Stimulated activated CD4-positive, alpha-beta T cell treated with anti-CD3 and anti-CD28 coated beads, Interleukin-4, amount 100 ng/mL, for 24 hours (primary cell): ENCODE results near the gene SLC25A51.

Source experiments
- DNase-seq: peaks from one replicate; pipeline ENCODE4 v3.0.0-alpha.2; 2020

Gene SLC25A51

DNA sequence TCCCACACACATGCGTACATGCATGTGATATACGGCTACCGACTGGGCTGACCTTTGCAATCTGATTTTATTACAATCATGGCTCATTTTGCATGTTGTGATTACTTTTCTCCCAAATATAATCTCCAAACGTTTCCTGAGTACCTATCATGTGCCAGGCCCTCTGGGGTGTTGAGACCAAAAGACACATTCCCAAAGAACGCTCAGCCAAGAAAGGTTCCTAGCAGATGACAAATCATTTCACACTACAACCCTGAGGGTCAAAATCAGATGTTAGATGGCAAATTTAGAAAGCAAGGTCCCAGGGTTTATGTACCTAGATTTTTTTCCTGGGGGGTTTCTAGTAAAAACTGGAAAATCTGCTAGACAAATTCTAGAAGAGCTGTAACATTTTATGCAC is 32.4 kb upstream of the SLC25A51 start:
- DNase-seq: no peak

GRCh38 chr9:37935096-37935495 is 31.2 kb upstream of the SLC25A51 start:
- DNase-seq: no peak

DNA sequence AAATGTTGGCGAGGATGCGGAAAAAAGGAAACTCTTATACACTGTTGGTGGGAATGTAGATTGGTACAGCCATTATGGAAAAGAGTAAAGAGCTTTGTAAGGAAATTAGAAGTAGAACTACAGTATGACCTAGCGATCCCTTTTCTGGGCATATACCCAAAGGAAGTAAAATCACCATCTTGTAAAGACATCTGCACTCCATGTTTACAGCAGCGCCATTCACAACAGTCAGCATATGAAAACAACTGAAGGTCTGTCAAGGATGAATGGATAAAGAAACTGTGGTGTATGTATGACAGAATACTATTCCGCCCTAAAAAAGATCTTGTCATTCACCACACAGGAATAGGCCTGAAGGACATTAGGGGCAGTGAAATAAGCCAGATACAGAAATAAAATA is 27.7 kb upstream of the SLC25A51 start:
- no peak for DNase-seq

DNA sequence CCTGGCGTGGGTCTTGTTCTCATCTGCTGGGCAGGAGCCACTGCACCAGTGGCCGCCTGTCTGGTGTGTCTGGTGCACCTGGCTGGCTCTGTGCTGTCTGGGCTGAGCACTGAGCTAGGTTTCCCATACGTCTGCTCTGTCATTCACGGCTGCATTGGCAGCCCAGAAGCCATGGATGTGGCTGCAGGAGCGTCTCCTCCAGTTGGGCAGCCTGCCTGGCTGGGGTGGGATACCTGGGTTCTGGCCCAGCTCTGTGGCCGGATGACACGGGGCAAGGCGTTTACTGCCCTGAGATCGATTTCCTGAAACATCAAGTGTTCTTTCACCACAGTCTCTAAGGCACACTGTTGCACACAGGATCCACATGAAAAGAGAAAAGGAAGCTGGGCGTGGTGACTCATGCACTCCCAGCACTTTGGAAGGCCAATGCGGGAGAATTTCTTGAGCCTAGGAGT is 25.5 kb upstream of the SLC25A51 start:
- no peak for DNase-seq

DNA sequence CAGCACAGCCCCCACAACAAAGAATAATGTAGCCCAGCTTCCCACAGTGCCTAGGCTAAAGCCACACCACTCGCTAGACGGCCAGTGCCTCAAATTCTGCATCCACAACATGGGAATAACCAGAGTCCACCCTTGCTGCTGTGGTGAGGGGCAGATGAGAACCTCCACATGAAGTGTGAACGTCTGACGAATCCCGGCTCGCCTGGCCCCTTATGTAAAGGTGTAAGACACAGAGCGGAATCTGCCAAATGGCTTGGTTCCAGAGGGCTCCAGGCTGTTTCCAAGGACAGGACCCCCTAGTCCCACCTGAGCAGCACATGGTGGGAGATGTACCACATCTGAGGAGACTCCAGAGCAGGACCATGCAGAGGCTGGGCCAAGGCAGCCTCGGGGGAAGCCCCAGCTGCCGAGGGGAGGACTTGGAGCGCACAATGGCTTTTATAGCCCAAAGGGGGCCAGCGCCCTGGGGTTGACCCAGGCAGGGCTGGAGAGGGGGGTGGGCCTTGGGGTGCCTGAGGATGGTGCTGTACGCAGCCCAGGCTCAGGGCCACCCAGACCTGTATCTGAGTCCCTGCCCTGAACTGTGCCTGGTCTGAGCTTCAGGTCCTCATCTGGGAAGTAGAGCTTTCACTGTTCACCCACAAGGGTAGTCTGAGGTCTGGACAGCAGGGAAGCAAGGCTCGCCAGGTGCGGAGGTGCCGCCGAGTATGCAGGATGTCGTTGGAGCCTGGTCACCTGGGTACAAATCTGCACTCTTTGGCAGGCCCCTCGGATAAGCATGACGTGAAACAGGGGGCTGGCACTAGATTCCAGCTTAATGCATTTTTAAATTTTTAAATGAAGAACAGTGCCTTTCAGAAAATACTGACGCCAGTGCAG is 24.9 kb upstream of the SLC25A51 start:
- DNase-seq: no peak

- no peak for DNase-seq
Measured at GRCh38 chr9:37927601-37928551, 23.9 kb upstream of the SLC25A51 start.

DNA sequence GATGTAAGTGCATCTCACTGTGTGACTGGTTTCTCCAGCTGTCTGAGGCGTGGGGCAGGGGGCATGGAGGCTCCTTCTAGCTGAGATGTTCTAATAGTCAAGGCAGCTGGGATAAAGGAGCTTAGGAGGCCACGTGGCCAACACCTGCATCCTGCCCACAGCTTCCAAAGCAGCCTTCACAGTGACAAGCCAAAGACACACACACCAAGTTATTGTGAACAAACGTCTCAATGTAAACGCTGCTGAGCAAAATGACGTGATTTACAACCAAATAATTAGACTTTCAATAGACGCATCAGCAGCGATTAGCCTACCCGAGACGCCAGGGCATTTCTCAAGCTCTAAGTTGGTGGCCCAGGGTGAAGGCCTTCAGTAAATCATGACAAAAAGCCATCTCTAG is 23.2 kb upstream of the SLC25A51 start:
- no peak for DNase-seq

DNA sequence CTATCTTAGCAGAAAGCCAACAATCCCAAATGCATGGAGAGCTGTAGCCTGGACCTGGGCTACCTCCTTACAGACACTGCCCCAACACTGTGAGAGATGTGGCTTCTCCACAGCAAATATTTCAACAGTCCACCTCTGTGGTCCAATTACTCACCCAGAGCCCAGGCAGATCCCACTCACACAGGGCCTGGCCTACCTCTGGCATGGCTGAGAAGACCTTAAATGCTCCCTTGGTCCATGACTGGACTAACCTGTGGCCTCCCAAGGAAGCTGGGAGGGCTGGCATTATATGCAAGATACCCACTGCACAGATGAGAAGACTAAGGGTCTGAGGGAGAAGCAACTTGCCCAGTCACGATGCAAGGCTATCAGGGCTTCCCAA is 22.8 kb upstream of the SLC25A51 start:
- no peak for DNase-seq

- DNase-seq: no peak
Measured at GRCh38 chr9:37925786-37926736, 22.1 kb upstream of the SLC25A51 start.

GRCh38 chr9:37925006-37925405 is 21.1 kb upstream of the SLC25A51 start:
- no peak for DNase-seq

GRCh38 chr9:37924538-37924937 is 20.6 kb upstream of the SLC25A51 start:
- DNase-seq: no peak

DNA sequence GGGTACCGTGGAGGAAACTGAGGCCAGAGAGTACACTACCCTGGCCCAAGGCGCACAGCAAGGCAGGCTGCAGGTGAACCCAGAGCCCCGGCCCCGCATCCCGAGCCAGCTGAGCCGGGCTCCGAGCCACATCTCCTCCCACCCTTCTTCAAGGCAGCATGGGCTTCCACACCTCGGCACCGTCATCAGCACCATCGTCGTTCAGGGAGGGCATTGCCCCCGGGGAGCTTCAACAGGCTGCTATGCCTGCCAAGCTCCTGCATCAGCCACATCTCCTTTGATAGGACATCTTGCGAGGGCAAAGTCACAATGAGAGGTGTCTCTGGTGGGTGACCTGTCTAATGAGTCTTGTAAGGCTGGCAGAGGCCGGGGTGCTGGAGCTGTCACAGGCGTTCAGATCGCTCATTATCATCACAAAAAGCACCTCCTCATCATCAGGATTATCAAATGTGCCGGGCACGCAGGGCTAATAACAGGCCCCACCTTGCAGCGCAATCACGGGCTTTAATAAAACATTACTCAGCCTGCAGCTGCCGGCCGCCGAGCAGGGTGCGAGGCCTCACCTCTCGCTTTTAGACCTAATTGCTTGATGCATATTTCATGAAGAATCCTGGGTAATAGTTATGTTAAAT is 20.0 kb upstream of the SLC25A51 start:
- no peak for DNase-seq

DNA sequence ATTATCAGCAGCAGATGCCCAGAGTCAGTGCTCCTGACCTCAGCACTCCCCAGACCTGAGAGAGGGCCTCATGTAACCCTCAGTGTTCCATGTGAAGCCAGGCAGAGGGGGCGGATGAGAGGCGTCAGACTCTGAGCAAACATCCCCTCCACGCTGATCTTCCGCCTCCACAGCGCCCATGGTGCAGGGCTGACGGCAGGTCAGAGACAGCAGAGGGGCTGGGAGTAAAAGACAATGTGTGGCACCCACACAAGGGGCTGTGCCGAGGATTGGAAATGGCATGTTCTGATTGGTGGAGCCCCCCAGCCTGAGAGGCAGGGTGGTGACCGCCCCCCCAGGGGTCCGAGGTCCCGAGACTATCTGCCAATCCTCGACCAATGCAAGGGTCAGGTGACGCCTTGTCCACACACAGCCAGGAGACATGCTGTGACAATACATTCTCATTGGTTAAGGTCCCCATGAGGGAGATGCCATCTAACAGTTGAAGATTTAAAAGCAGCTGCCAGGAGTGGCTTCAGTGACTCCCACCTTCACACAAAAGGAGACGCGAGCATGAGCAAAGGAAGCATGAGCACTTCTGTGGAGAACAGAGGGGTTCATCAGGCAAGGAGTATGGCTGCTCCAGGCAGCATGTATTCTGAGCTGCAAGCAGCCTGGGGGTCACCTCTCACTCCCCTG is 19.3 kb upstream of the SLC25A51 start:
- DNase-seq: no peak

DNA sequence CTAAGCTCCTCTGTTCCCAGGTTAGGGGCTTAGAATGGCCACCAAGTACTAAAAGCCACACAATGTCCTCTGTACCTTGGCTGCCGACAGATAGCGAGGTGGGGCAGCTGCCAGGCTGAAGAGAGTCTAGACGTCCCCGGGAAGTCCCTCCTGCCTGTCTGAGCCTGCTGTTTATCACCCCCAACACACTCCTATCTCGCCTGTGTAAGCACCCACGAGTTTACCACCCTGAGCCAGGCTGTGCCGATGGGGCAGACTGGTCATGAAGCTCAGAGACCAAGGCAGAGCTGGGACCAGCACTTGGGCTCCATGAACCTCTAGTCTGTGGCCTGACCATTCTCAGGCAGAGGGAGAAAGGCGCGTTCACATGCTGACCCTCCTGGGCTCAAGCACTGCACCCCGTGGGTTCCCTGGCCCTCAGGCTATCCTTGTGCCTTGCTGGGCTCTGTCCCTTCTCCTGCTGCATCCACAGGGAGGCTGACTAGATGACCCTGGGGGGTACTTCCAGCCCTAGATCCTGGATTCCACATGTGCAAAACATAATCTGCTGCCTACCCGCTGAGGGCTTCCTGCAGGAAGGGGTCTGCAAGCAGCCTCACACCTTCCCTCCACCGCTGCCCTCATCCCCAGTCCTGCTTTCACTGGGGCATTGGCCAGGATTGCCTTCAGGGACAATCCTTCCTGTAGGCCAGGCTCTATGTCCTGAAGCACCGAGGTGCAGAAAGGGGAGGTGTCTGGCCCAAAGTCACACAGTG is 18.6 kb upstream of the SLC25A51 start:
- DNase-seq: no peak

DNA sequence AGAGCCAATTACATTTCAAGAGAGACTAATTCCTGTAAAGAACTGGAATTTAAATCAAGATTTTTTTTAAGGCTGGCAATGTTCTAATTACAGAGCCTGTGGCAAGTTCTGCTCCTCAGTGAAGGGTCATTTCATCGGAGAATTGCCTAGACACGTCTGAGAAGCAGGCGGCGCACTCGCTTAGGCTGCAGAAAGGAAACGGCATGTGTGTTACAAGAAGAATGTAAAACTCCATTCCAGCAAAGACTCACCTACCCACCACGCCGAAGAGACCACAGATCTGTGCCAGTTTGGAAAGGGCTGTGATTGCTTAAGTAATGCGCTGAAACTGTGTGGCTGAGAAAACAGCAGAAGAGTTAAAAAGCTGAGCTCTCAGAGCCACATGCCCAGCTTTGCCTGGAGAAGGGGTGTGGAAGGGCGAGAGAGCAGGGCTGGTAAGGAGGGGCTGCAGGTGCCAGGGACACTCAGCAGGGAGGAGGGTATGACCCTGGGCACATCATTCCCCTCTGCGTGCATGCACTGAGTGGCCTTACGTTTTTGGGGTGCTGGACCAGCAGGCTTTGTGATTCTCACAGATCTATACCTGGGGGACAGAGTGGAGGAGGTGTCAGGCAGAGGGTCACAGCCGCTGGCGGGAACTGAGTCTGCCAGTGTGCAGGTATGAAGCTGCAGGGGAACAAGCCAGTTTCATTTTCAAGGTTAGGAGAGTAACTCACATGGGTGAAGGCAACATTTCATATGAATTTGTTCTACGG is 17.8 kb upstream of the SLC25A51 start:
- no peak for DNase-seq

DNA sequence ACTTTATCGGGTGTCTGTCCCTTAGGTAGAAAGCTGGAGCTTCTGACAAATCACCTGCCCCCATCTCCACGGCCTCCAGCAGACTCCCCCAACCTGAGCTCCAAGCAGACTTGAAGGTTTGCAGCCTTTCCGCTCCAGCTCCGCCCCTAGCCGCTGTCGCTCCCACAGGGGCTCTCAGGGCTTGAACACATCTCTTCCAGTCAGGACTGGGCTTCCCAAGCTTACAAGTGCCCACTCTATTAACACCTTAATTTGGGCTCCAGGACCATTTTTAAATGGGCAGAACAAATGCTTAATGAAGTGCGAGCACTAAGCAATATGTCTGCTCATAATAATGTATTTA is 17.2 kb upstream of the SLC25A51 start:
- no peak for DNase-seq

- no peak for DNase-seq
Measured at GRCh38 chr9:37920471-37921167, 16.7 kb upstream of the SLC25A51 start.

DNA sequence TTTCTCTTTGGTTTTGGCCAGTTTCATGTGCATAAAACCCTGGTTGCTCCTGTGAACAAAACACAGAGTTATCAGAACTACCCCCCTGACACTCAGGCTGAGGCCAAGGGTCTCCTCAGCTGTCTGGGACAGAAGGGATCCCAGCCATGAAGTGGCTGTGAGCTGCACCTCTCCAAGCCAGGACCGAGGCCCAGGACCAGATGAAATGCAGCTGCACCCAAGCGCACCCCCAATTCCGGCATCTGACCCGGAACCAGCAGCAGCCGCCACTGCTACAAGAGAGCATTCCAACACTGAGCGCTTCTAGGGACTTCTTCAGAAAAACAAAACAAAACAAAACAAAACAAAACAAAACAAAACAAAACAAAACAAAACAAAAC is 16.0 kb upstream of the SLC25A51 start:
- DNase-seq: no peak

DNA sequence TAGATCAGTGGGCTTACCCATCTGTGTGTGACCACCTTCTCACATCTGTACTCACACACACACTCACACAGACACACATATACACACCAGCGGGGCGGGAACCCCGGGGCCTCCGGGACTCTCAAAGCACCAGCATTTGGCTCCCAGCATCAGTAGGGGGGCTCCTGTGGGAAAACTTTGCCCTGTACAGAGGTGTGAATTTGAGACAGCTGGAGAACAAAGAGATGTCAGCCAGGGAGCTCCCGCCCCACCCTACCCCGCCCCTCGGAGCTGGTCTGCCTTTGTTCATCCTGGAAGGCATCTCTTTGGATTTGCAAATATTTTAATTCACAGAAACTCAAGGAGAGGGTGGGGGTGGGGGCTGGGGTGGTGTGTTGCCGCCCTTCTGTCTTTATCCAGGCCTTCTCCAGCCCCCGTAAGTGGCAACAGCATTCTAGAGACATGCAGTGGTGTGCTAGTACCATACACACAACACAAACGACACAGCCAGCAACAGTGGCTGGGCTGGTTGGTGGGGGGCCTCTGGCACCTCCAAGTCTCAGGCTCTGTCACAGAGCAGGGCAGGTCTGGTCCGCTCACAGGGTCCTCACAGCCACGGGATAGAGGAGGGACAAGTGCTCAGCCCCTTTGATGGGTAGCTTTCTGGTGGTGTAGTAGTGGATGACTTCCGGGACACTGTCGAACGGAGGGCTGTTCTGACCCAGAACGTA is 15.5 kb upstream of the SLC25A51 start:
- no peak for DNase-seq
